Pancreas (tissue), 10 donors: ENCODE results near the gene PRR23E. TPM values are rescaled to one million over a fixed set of nuclear protein-coding genes. Genes with fewer than 3 reads are reported as not detected.

ENCODE experiments used
- ATAC-seq, 4 donors: fragments of 200-7000 bp; cut with Tn5 transposase; one replicate each; pipeline versions ENCODE4 v1.8.0 to v1.9.1; 2020; ENCODE audit warnings: mild to moderate bottlenecking in 4 of 4, moderate library complexity in 4 of 4
- DNase-seq, 6 donors: peaks; one replicate each; pipeline ENCODE4 v3.0.0-alpha.2; 2020
- FAIRE-seq: peaks from 2 replicates; lab custom pipeline; 2012; peaks lifted over from hg19 to GRCh38; lab: Jason Lieb, UNC
- H3K27ac ChIP-seq, 4 donors: fragments of 200-600 bp; sonication (generic); 1 replicate in 3 of 4; 2 replicates in 1 of 4; pipeline versions ENCODE4 v1.5.0 to v1.8.0; 2020
- H3K27me3 ChIP-seq, 4 donors: fragments of 200-600 bp; one replicate each; pipeline ENCODE4 v1.8.0; 2021
- H3K36me3 ChIP-seq, 3 donors: fragments of 200-600 bp; sonication (generic) in 1 of 3; one replicate each; pipeline versions ENCODE4 v1.5.0 to v1.8.0; 2020 to 2021
- H3K4me1 ChIP-seq, 3 donors: fragments of 200-600 bp; one replicate each; pipeline ENCODE4 v1.8.0; 2021
- H3K4me3 ChIP-seq, 4 donors: fragments of 200-600 bp; sonication (generic) in 2 of 4; one replicate each; pipeline versions ENCODE4 v1.5.0 to v1.8.0; 2020 to 2021
- H3K9me3 ChIP-seq, 4 donors: fragments of 200-600 bp; one replicate each; pipeline ENCODE4 v1.8.0; 2021
- WGBS, 2 donors: extraction: QIAGEN DNeasy Blood & Tissue Kit; methylation state at CpG; one replicate each; pipeline ENCODE4 v1.1.7; 2013; 5-methylcytosine and 5-hydroxymethylcytosine counted together
- intact Hi-C, 3 donors: fragments of 100-400 bp; cut with DNase I; formaldehyde crosslinking; loops; one replicate each; pipeline versions ENCODE4 v1.11.1 to v1.14.2; 2022
- polyA plus RNA-seq, 2 donors: library from polyadenylated mRNA; stranded (reverse); fragments of 200-250 nt; gene quantifications; one replicate each; pipeline ENCODE4 v1.2.3, GENCODE V29; 2013
- total RNA-seq, 6 donors: library from RNA; stranded (reverse); fragmentation: NEBNext Ultra II Directional in 4 of 6; extraction: Animal tissue kit (Norgen Biotek cat#: 25700) in 4 of 6; gene quantifications; one replicate each; pipeline versions ENCODE4 v1.2.1 to v1.2.4, GENCODE V29; 2021 to 2023
- TF ChIP-seq, protein P1 (sequence below), 4 donors: fragments of 200-600 bp; sonication (generic) in 3 of 4; IDR thresholded peaks; one replicate each; pipeline versions ENCODE4 v1.5.0 to v1.8.0; 2021; ENCODE audit warnings: antibody characterized with exemption in 4 of 4
- donor health status: healthy with polysubstance abuse.
- donor health status: DM: no; HTN: no; CAD: no; lungs with moderate emphysema.
- donor health status: DM: no; HTN: no; CAD: no.
- donor health status: control.
- donor health status: control.
- donor health status: Bipolar disorder and iron deficiency.
- donor health status: DM: yes; HTN: yes; CAD: no.
- donor health status: DM: no; HTN: no; CAD: no.
- donor health status: DM: no; HTN: no; CAD: no.
- donor health status: DM: yes; HTN: yes; CAD: no.

PRR23E gene
- total and polyA plus RNA-seq, 8 donors, result not detected

DNA sequence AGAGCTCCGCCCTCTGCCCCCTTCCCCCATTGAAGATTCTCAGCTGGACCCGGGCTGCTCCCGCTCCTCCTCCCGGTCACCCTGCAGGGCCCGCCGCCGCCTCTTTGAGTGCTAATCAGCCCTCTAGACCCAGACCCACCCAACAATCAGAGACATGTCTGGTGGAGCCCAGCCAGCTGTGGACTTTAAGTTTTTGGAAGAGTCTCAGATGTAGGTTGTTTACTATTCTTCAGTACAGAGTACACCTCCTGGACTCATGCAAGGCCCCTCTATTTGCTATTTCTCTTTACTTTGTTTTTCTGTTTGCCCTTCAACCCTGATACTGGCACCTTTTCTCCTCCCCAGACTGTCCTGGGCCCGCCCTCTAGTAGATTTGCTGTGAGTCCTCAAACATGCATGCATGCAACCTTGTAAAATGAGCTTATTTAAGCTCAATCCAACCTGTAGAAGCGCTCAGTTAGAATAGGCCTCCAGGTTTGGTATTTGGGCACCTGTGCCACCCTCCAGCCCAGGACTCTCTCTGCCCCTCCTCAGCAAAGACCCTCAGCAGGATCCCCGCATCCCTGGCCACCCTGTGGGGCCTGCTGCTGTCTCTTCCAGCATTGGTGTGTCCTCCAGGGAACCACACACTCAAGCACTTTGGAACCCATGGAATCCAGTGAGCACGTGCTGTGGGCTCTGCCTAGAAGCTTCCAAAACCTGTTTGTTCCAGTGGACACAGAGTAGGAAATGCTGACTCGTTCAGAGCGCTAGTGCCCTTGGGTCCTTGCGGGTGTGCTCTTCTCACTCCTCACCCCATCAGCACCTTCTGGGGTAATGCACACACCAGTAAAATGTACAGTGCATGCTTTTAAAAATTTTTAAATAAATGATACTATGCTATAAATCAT lies 4.6 kb downstream of the PRR23E start:
- Histone ChIP-seq H3K4me1 (no peaks in the 10 kb centered on the region), H3K36me3 (no peaks in the 10 kb centered on the region), H3K4me3 (no peak overlapping the region), H3K27me3 (no peaks in the 10 kb centered on the region), H3K27ac (no peak overlapping the region), H3K9me3 (no peaks in the 10 kb centered on the region)
- TF ChIP-seq, protein P1, sequence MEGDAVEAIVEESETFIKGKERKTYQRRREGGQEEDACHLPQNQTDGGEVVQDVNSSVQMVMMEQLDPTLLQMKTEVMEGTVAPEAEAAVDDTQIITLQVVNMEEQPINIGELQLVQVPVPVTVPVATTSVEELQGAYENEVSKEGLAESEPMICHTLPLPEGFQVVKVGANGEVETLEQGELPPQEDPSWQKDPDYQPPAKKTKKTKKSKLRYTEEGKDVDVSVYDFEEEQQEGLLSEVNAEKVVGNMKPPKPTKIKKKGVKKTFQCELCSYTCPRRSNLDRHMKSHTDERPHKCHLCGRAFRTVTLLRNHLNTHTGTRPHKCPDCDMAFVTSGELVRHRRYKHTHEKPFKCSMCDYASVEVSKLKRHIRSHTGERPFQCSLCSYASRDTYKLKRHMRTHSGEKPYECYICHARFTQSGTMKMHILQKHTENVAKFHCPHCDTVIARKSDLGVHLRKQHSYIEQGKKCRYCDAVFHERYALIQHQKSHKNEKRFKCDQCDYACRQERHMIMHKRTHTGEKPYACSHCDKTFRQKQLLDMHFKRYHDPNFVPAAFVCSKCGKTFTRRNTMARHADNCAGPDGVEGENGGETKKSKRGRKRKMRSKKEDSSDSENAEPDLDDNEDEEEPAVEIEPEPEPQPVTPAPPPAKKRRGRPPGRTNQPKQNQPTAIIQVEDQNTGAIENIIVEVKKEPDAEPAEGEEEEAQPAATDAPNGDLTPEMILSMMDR (IDR thresholded peaks at IDR 0.05), result no peak
- 72 to 76% methylated on average over 14 of the region's 14 CpGs for WGBS, 2 donors
- intact Hi-C loops, result no loop called here
- DNase-seq, result no peak
- no peak for FAIRE-seq
- no peak for ATAC-seq

GRCh38 chr3:127200086-127200691 lies 7.3 kb downstream of the PRR23E start:
- Histone ChIP-seq H3K9me3 (no peaks in the 10 kb centered on the region), H3K27ac (no peak overlapping the region), H3K36me3 (no peaks in the 10 kb centered on the region), H3K4me1 (no peaks in the 10 kb centered on the region), H3K27me3 (no peaks in the 10 kb centered on the region), H3K4me3 (no peak overlapping the region)
- intact Hi-C loops, result no loop called here
- DNase-seq, result no peak
- ATAC-seq, result no peak
- WGBS, 2 donors, result 64 to 76% methylated on average over 6 of the region's 6 CpGs
- no peak for FAIRE-seq
- TF ChIP-seq, protein P1 (IDR thresholded peaks at IDR 0.05), result no peak

GRCh38 chr3:127203024-127203423 lies 10.1 kb downstream of the PRR23E start:
- no peaks in the 10 kb centered on the region for H3K27me3 ChIP-seq
- no peak overlapping the region for H3K4me3 ChIP-seq
- H3K27ac ChIP-seq, result no peak overlapping the region
- H3K9me3 ChIP-seq, result no peaks in the 10 kb centered on the region
- WGBS, 2 donors, result 25 to 46% methylated on average over 1 of the region's 1 CpG
- TF ChIP-seq, protein P1 (IDR thresholded peaks at IDR 0.05), result no peak
- no peaks in the 10 kb centered on the region for H3K4me1 ChIP-seq
- FAIRE-seq, result no peak
- no peaks in the 10 kb centered on the region for H3K36me3 ChIP-seq
- intact Hi-C loops, result no loop called here
- ATAC-seq, result no peak
- no peak for DNase-seq

DNA sequence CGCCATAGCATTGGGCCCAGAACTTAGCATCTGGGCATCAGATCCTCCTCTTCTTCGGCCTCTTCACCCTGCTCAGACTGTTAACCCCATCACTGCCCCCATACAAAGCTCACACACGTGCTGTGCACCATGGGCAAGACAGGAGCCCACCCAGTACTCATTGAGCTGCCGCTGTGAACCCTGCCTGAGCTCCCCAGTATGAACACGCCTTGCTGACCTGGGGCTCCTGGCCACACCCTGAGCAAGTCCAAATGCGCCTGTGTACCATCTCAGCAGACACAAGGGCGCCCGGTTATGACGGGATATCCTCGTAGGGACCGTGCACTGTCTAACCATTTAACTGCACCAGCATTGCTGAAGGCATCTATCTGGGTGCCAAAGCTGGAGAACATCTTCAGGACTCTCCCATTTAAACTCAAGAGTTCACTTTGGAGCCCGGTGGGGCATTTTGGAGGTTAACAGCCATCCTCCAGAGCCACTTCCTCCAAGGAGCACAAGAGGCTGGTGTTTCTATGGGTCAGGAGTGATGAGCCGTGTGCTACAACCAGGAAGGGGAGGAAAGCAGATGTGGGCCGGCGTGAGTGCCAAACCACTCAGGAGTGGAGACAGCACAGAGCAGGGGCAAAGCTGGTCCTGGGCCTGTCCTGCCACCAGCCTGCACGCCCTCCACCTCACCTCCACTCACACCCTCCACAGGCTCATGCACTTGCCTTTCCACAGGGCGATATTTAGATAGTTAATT lies 12.1 kb downstream of the PRR23E start:
- Histone ChIP-seq H3K4me3 (no peak overlapping the region), H3K27me3 (no peaks in the 10 kb centered on the region), H3K9me3 (no peaks in the 10 kb centered on the region), H3K27ac (no peak overlapping the region), H3K4me1 (no peaks in the 10 kb centered on the region), H3K36me3 (no peaks in the 10 kb centered on the region)
- TF ChIP-seq, protein P1 (IDR thresholded peaks at IDR 0.05), result no peak
- 82% methylated on average over 17 of the region's 17 CpGs for WGBS, 2 donors
- no peak for ATAC-seq
- DNase-seq, result no peak
- FAIRE-seq, result no peak
- intact Hi-C loops, result no loop called here
